ENCODE measurements around the gene PAIP2B. TPM values are rescaled to one million over a fixed set of nuclear protein-coding genes. Genes with fewer than 3 reads are reported as not detected.
"Not testable (repeated sequence)": the region's sequence is repeated elsewhere in the genome, so short reads cannot be mapped to it uniquely, and the experiment has no call there.

The PAIP2B gene
- total RNA-seq, 2 experiments from 2014 or later = 3.1 to 3.4 TPM

GRCh38 chr2:71235930-71236587 is 9.2 kb upstream of the PAIP2B start:
- intact Hi-C loops (cut with micrococcal nuclease) = no loop called here
- no peaks in the 10 kb centered on the region for H3K36me3 Mint-ChIP-seq (ENCODE audit: low read depth)
- ChIA-PET POLR2A (interaction anchor here (2.3 kb wide), 1 partner anchor 9 kb away, joined by 7 read pairs; the partner anchor contains the start of gene PAIP2B), CTCF (interaction anchor here (1.3 to 2.5 kb wide), 2 partner anchors 11 to 64 kb away, joined by 5 to 7 read pairs; no protein-coding TSS in a partner anchor)
- H3K4me1 Mint-ChIP-seq (ENCODE audit: low read depth) = no peaks in the 10 kb centered on the region
- H3K4me3 Mint-ChIP-seq = no peak overlapping the region
- no peak overlapping the region for H3K27ac Mint-ChIP-seq
- H3K9me3 Mint-ChIP-seq = peaks cover 3% of the 10 kb centered on the region
- ATAC-seq = no peak
- DNase-seq = no peak
- no peak for TF ChIP-seq CTCF (IDR thresholded peaks at IDR 0.05)
- H3K27me3 Mint-ChIP-seq = peaks cover 9% of the 10 kb centered on the region

GRCh38 chr2:71233072-71233471 is 6.2 kb upstream of the PAIP2B start:
- H3K27me3 Mint-ChIP-seq; H3K4me3 Mint-ChIP-seq; DNase-seq; CTCF ChIA-PET; intact Hi-C loops (cut with micrococcal nuclease); H3K4me1 Mint-ChIP-seq (ENCODE audit: low read depth); H3K36me3 Mint-ChIP-seq (ENCODE audit: low read depth); H3K27ac Mint-ChIP-seq; H3K9me3 Mint-ChIP-seq; ATAC-seq: not testable (repeated sequence)
- POLR2A ChIA-PET = interaction anchor here (0.9 kb wide), 1 partner anchor 99 kb away, joined by 4 read pairs; the partner anchor contains the start of gene ZNF638

GRCh38 chr2:71226096-71226964 is 573 bp downstream of the PAIP2B start:
- ATAC-seq = peak; percentile 19
- Mint-ChIP-seq H3K9me3 (no peaks in the 10 kb centered on the region), H3K4me1 (ENCODE audit: low read depth) (peaks cover 16% of the 10 kb centered on the region), H3K4me3 (peak overlapping the region; percentile 98), H3K27me3 (no peaks in the 10 kb centered on the region), H3K36me3 (ENCODE audit: low read depth) (no peaks in the 10 kb centered on the region), H3K27ac (peak overlapping the region; percentile 88)
- peak; percentile 44 for DNase-seq
- CTCF ChIA-PET = interaction anchor here (0.8 to 1.2 kb wide), 4 partner anchors 31 to 222 kb away, joined by 3 to 4 read pairs (median 3); no protein-coding TSS in a partner anchor
- POLR2A ChIA-PET = interaction anchor here (0.8 to 2.1 kb wide), 3 partner anchors 10 to 158 kb away, joined by 3 to 7 read pairs (median 6); partner anchors contain the start of gene NAGK
- no peak for TF ChIP-seq CTCF (IDR thresholded peaks at IDR 0.05)
- intact Hi-C loops (cut with micrococcal nuclease) = loop anchor here (5.0 kb wide), 1 partner anchor 51 kb away; no protein-coding TSS in a partner anchor

- intact Hi-C loops (cut with micrococcal nuclease) = loop anchor here (5.0 kb wide), 1 partner anchor 52 kb away; no protein-coding TSS in a partner anchor
- ChIA-PET CTCF (interaction anchor here (0.8 to 1.4 kb wide), 5 partner anchors 12 to 107 kb away, joined by 3 to 5 read pairs (median 4); partner anchors contain the start of gene ZNF638), POLR2A (interaction anchor here (1.8 kb wide), 1 partner anchor 15 kb away, joined by 6 read pairs; no protein-coding TSS in a partner anchor)
- no peak for TF ChIP-seq CTCF (IDR thresholded peaks at IDR 0.05)
- no peak overlapping the region for H3K27ac Mint-ChIP-seq
- H3K27me3 Mint-ChIP-seq = no peaks in the 10 kb centered on the region
- peaks cover 16% of the 10 kb centered on the region for H3K4me1 Mint-ChIP-seq (ENCODE audit: low read depth)
- no peaks in the 10 kb centered on the region for H3K9me3 Mint-ChIP-seq
- no peaks in the 10 kb centered on the region for H3K36me3 Mint-ChIP-seq (ENCODE audit: low read depth)
- DNase-seq (no peak), ATAC-seq (no peak)
- no peak overlapping the region for H3K4me3 Mint-ChIP-seq
Observed at GRCh38 chr2:71224935-71225334, 2.0 kb downstream of the PAIP2B start.

- Mint-ChIP-seq H3K36me3 (ENCODE audit: low read depth) (no peaks in the 10 kb centered on the region), H3K4me3 (no peak overlapping the region), H3K4me1 (ENCODE audit: low read depth) (peaks cover 16% of the 10 kb centered on the region), H3K27ac (no peak overlapping the region), H3K9me3 (no peaks in the 10 kb centered on the region), H3K27me3 (no peaks in the 10 kb centered on the region)
- POLR2A ChIA-PET = no interaction called here
- ATAC-seq (no peak), DNase-seq (no peak)
- intact Hi-C loops (cut with micrococcal nuclease) = no loop called here
- no peak for TF ChIP-seq CTCF (IDR thresholded peaks at IDR 0.05)
- CTCF ChIA-PET = interaction anchor here (0.8 to 1.4 kb wide), 5 partner anchors 12 to 75 kb away, joined by 3 to 5 read pairs (median 4); no protein-coding TSS in a partner anchor
Observed at GRCh38 chr2:71224457-71224856, 2.4 kb downstream of the PAIP2B start.
